Gastrocnemius medialis (tissue), 4 donors: ENCODE results near the gene PAX2. TPM values are rescaled to one million over a fixed set of nuclear protein-coding genes. Genes with fewer than 3 reads are reported as not detected.

Experiments
- ATAC-seq, 2 donors: fragments of 150-250 bp; one replicate each; pipeline ENCODE4 v1.9.1; 2016
- DNase-seq, 2 donors: peaks; one replicate each; pipeline ENCODE4 v3.0.0-alpha.2; 2019
- H3K27ac ChIP-seq, 4 donors: fragments of 200-600 bp; sonication (generic); 1 replicate in 1 of 4; 2 replicates in 3 of 4; pipeline ENCODE4 v1.5.1; 2016 to 2018; ENCODE audit warnings: mild to moderate bottlenecking in 2 of 4, moderate library complexity in 1 of 4
- H3K27me3 ChIP-seq, 3 donors: fragments of 200-600 bp; sonication (generic) in 2 of 3; 1 replicate in 1 of 3; 2 replicates in 2 of 3; pipeline versions ENCODE4 v1.5.1 to v1.6.0; 2016 to 2019; ENCODE audit warnings: mild to moderate bottlenecking in 1 of 3, moderate library complexity in 1 of 3
- H3K36me3 ChIP-seq, 2 donors: fragments of 200-600 bp; sonication (generic) in 1 of 2; one replicate each; pipeline ENCODE4 v1.5.1; 2017 to 2018
- H3K4me1 ChIP-seq, 2 donors: fragments of 200-600 bp; sonication (generic) in 1 of 2; one replicate each; pipeline ENCODE4 v1.5.1; 2016 to 2017; ENCODE audit warnings: mild to moderate bottlenecking in 2 of 2
- H3K4me3 ChIP-seq, 4 donors: fragments of 200-600 bp; sonication (generic) in 3 of 4; 1 replicate in 1 of 4; 2 replicates in 3 of 4; pipeline ENCODE4 v1.5.1; 2016 to 2019; ENCODE audit warnings: mild to moderate bottlenecking in 2 of 4
- H3K9me3 ChIP-seq, 3 donors: fragments of 200-600 bp; sonication (generic) in 2 of 3; 1 replicate in 1 of 3; 2 replicates in 2 of 3; pipeline ENCODE4 v1.5.1; 2016 to 2019
- CTCF ChIP-seq, 5 experiments: fragments of 450-650 bp in 3 of 5; fragments of 200-600 bp in 2 of 5; sonication (generic) in 2 of 5; IDR thresholded peaks in 4 of 5; conservative IDR thresholded peaks in 1 of 5; 1 replicate in 4 of 5; 2 replicates in 1 of 5; pipeline ENCODE4 v1.5.1; 2016 to 2019; ENCODE audit warnings: antibody characterized with exemption in 5 of 5, mild to moderate bottlenecking in 3 of 5, moderate library complexity in 3 of 5
- POLR2A ChIP-seq, 2 donors: fragments of 450-650 bp; IDR thresholded peaks; one replicate each; pipeline ENCODE4 v1.6.1; 2017; ENCODE audit warnings: antibody characterized with exemption in 2 of 2, mild to moderate bottlenecking in 2 of 2, moderate library complexity in 2 of 2
- in situ Hi-C, 4 donors: fragments of 200-750 bp; cut with MboI; loops; one replicate each; pipeline versions ENCODE4 v1.15.0 to v1.8.0; 2017; ENCODE audit warnings: low sequenced_read_pairs in 4 of 4
- intact Hi-C: fragments of 100-400 bp; cut with DNase I; formaldehyde crosslinking; loops from one replicate; pipeline ENCODE4 v1.15.1; 2023; ENCODE audit warnings: low total_unique reads
- total RNA-seq, 4 donors: library from RNA; depleted of rRNA; stranded (reverse); fragments of >200 nt; gene quantifications; one replicate each; pipeline versions ENCODE4 v1.1.0 to v1.2.3, GENCODE V29; 2016

PAX2 gene
- total RNA-seq, 4 donors from 2014 or later: not detected

GRCh38 chr10:100737355-100738054, 7.9 kb upstream of the PAX2 start:
- Histone ChIP-seq H3K36me3 (no peaks in the 10 kb centered on the region), H3K4me3 (peak overlapping the region in 3 of 4 donors; percentile 17 to 44 (median 22)), H3K9me3 (no peaks in the 10 kb centered on the region), H3K27me3 (peaks cover 88 to 95% (median 95%) of the 10 kb centered on the region in 3 donors), H3K4me1 (peaks cover 4 to 13% of the 10 kb centered on the region in 2 donors), H3K27ac (no peak overlapping the region)
- no peak for ATAC-seq
- in situ Hi-C loops (no loop called here), intact Hi-C loops (no loop called here)
- no peak for TF ChIP-seq POLR2A (IDR thresholded peaks at IDR 0.05)
- no peak for TF ChIP-seq CTCF (IDR thresholded peaks at IDR 0.05 in 4 of 5, conservative IDR thresholded peaks at IDR 0.05 in 1 of 5)
- no peak for DNase-seq

- ATAC-seq (no peak), DNase-seq (no peak)
- no peaks in the 10 kb centered on the region for H3K9me3 ChIP-seq
- TF ChIP-seq CTCF (IDR thresholded peaks at IDR 0.05 in 4 of 5, conservative IDR thresholded peaks at IDR 0.05 in 1 of 5): no peak
- TF ChIP-seq POLR2A (IDR thresholded peaks at IDR 0.05): no peak
- intact Hi-C loops: no loop called here
- H3K27me3 ChIP-seq: peaks cover 88 to 99% (median 94%) of the 10 kb centered on the region in 3 donors
- no peaks in the 10 kb centered on the region for H3K36me3 ChIP-seq
- peaks cover 4 to 13% of the 10 kb centered on the region in 2 donors for H3K4me1 ChIP-seq
- H3K27ac ChIP-seq: no peak overlapping the region
- H3K4me3 ChIP-seq: no peak overlapping the region
- in situ Hi-C loops: no loop called here
Measured at GRCh38 chr10:100738055-100738827, 7.1 kb upstream of the PAX2 start.

GRCh38 chr10:100739517-100740368, 5.6 kb upstream of the PAX2 start:
- TF ChIP-seq POLR2A (IDR thresholded peaks at IDR 0.05) (no peak), CTCF (IDR thresholded peaks at IDR 0.05 in 4 of 5, conservative IDR thresholded peaks at IDR 0.05 in 1 of 5) (no peak)
- no peak overlapping the region for H3K27ac ChIP-seq
- H3K4me3 ChIP-seq: peak overlapping the region in 2 of 4 donors; percentile 11 to 21
- H3K27me3 ChIP-seq: peaks cover 97 to 100% (median 99%) of the 10 kb centered on the region in 3 donors
- intact Hi-C loops (no loop called here), in situ Hi-C loops (no loop called here)
- no peaks in the 10 kb centered on the region for H3K9me3 ChIP-seq
- no peak for ATAC-seq
- DNase-seq: no peak
- no peaks in the 10 kb centered on the region for H3K36me3 ChIP-seq
- peaks cover 15 to 26% of the 10 kb centered on the region in 2 donors for H3K4me1 ChIP-seq

GRCh38 chr10:100740476-100741377, 4.7 kb upstream of the PAX2 start:
- in situ Hi-C loops: no loop called here
- H3K4me1 ChIP-seq: peaks cover 18 to 36% of the 10 kb centered on the region in 2 donors
- no peak overlapping the region for H3K27ac ChIP-seq
- H3K36me3 ChIP-seq: no peaks in the 10 kb centered on the region
- intact Hi-C loops: no loop called here
- ATAC-seq (no peak), DNase-seq (no peak)
- H3K4me3 ChIP-seq: no peak overlapping the region
- H3K27me3 ChIP-seq: peaks cover 92 to 100% (median 99%) of the 10 kb centered on the region in 3 donors
- no peak for TF ChIP-seq CTCF (IDR thresholded peaks at IDR 0.05 in 4 of 5, conservative IDR thresholded peaks at IDR 0.05 in 1 of 5)
- TF ChIP-seq POLR2A (IDR thresholded peaks at IDR 0.05): no peak
- H3K9me3 ChIP-seq: no peaks in the 10 kb centered on the region
